SK-N-SH treated with all-trans-retinoic acid at 6 μM for 48 hours (cell line): ENCODE measurements around the gene SCAPER.
"Not testable (repeated sequence)": the region's sequence is repeated elsewhere in the genome, so short reads cannot be mapped to it uniquely, and the experiment has no call there.

Experiments
- ATAC-seq: fragments of 200-7000 bp; cut with Tn5 transposase; 3 replicates; pipeline ENCODE4 v1.9.1; 2020; ENCODE audit warnings: mild to moderate bottlenecking, moderate library complexity
- ARNTL ChIP-seq: fragments of 450-650 bp; formaldehyde crosslinking; IDR thresholded peaks from 2 replicates; pipeline ENCODE4 v1.5.0; 2020; ENCODE audit warnings: low read depth, mild to moderate bottlenecking, moderate library complexity, borderline replicate concordance
- CSDC2 ChIP-seq: fragments of 250-450 bp; sonication (Bioruptor Pico); IDR thresholded peaks from 2 replicates; pipeline ENCODE4 v1.5.0; 2020; ENCODE audit warnings: mild to moderate bottlenecking, moderate library complexity
- ESRRG ChIP-seq: fragments of 250-450 bp; sonication (Bioruptor Pico); IDR thresholded peaks from 2 replicates; pipeline ENCODE4 v1.6.1; 2021; ENCODE audit warnings: mild to moderate bottlenecking
- GLIS3 ChIP-seq: fragments of 250-450 bp; sonication (Bioruptor Pico); IDR thresholded peaks from 2 replicates; pipeline ENCODE4 v1.5.0; 2020; ENCODE audit warnings: mild to moderate bottlenecking, moderate library complexity
- ISL1 ChIP-seq: fragments of 250-450 bp; sonication (Bioruptor Pico); IDR thresholded peaks from 2 replicates; pipeline ENCODE4 v2.1.2; 2022; ENCODE audit warnings: mild to moderate bottlenecking, moderate library complexity
- OSR1 ChIP-seq: fragments of 250-450 bp; sonication (Bioruptor Pico); IDR thresholded peaks from 2 replicates; pipeline ENCODE4 v1.8.0; 2022; ENCODE audit warnings: moderate library complexity, mild to moderate bottlenecking, inconsistent platforms
- PATZ1 ChIP-seq: fragments of 250-450 bp; sonication (Bioruptor Pico); IDR thresholded peaks from 2 replicates; pipeline ENCODE4 v1.8.0; 2020; ENCODE audit warnings: mild to moderate bottlenecking, moderate library complexity, borderline replicate concordance
- POU6F1 ChIP-seq: fragments of 250-450 bp; sonication (Bioruptor Pico); IDR thresholded peaks from 2 replicates; pipeline ENCODE4 v1.8.0; 2021; ENCODE audit warnings: low read depth, mild to moderate bottlenecking, moderate library complexity, borderline replicate concordance
- PPARA ChIP-seq: fragments of 250-450 bp; sonication (Bioruptor Pico); IDR thresholded peaks from 2 replicates; pipeline ENCODE4 v1.5.0; 2020; ENCODE audit warnings: mild to moderate bottlenecking, borderline replicate concordance
- RARB ChIP-seq: fragments of 250-450 bp; sonication (Bioruptor Pico); IDR thresholded peaks from 2 replicates; pipeline ENCODE4 v1.8.0; 2021; ENCODE audit warnings: mild to moderate bottlenecking, moderate library complexity
- SNAI2 ChIP-seq: fragments of 250-450 bp; sonication (Bioruptor Pico); IDR thresholded peaks from 2 replicates; pipeline ENCODE4 v1.5.0; 2020; ENCODE audit warnings: mild to moderate bottlenecking, moderate library complexity
- TCF4 ChIP-seq: fragments of 250-450 bp; sonication (Bioruptor Pico); IDR thresholded peaks from 2 replicates; pipeline ENCODE4 v1.8.0; 2021; ENCODE audit warnings: mild to moderate bottlenecking, moderate library complexity, borderline replicate concordance
- TOX ChIP-seq: fragments of 250-450 bp; sonication (Bioruptor Pico); IDR thresholded peaks from 2 replicates; pipeline ENCODE4 v1.8.0; 2021; ENCODE audit warnings: mild to moderate bottlenecking, moderate library complexity, borderline replicate concordance
- ZC3H10 ChIP-seq: fragments of 250-450 bp; sonication (Bioruptor Pico); IDR thresholded peaks from 2 replicates; pipeline ENCODE4 v1.5.1; 2021; ENCODE audit warnings: mild to moderate bottlenecking, moderate library complexity
- ZFP3 ChIP-seq: fragments of 250-450 bp; sonication (Bioruptor Pico); IDR thresholded peaks from 2 replicates; pipeline ENCODE4 v1.5.0; 2020; ENCODE audit warnings: mild to moderate bottlenecking, moderate library complexity
- ZFP30 ChIP-seq: fragments of 450-650 bp; formaldehyde crosslinking; IDR thresholded peaks from 2 replicates; pipeline ENCODE4 v1.5.0; 2022; ENCODE audit warnings: mild to moderate bottlenecking, moderate library complexity
- ZNF565 ChIP-seq: fragments of 450-650 bp; formaldehyde crosslinking; conservative IDR thresholded peaks from 2 replicates; pipeline ENCODE4 v1.5.0; 2020; ENCODE audit warnings: low read depth, mild to moderate bottlenecking, moderate library complexity
- ZNF70 ChIP-seq: fragments of 450-650 bp; formaldehyde crosslinking; IDR thresholded peaks from 2 replicates; pipeline ENCODE4 v1.5.0; 2020; ENCODE audit warnings: mild to moderate bottlenecking, moderate library complexity
- ZNF8 ChIP-seq: fragments of 450-650 bp; formaldehyde crosslinking; IDR thresholded peaks from 2 replicates; pipeline ENCODE4 v1.5.0; 2020; ENCODE audit warnings: mild to moderate bottlenecking, moderate library complexity
- TF ChIP-seq, protein P1 (sequence below): fragments of 250-450 bp; sonication (Bioruptor Pico); IDR thresholded peaks from 2 replicates; pipeline ENCODE4 v1.5.0; 2020; ENCODE audit warnings: mild to moderate bottlenecking, moderate library complexity

The SCAPER gene

DNA sequence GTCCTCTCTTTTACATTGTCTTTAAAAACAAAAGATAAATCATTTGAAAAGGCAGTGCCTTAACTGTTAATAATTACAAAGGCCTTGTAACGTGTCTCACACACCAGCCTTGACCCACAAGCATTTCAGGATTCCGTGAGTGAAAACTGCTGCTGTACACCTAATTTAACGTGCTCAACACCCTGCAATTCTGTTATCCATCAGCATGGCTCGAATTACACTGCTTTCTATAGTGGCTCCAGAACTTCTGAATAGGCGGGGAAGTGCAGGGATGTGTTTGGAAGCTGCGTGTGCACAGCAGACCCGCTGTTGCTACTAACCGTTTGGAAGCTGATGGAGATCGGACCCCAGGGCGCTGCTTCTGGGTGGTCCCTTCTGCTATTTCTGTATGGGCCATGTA is 584.0 kb downstream of the SCAPER start:
- ATAC-seq: no peak
- no peak for TF ChIP-seq SNAI2 (CRISPR knock-in tag)
- no peak for TF ChIP-seq ZC3H10 (CRISPR knock-in tag)
- no peak for TF ChIP-seq ARNTL (CRISPR knock-in tag)
- no peak for TF ChIP-seq ZFP30 (CRISPR knock-in tag)
- TF ChIP-seq GLIS3 (CRISPR knock-in tag): no peak
- TF ChIP-seq PATZ1 (CRISPR knock-in tag): no peak
- TF ChIP-seq ZNF70 (CRISPR knock-in tag): no peak
- no peak for TF ChIP-seq OSR1 (CRISPR knock-in tag)
- TF ChIP-seq ESRRG (CRISPR knock-in tag): no peak
- TF ChIP-seq ZFP3: no peak
- TF ChIP-seq RARB: no peak
- TF ChIP-seq POU6F1 (CRISPR knock-in tag): no peak
- TF ChIP-seq, protein P1, sequence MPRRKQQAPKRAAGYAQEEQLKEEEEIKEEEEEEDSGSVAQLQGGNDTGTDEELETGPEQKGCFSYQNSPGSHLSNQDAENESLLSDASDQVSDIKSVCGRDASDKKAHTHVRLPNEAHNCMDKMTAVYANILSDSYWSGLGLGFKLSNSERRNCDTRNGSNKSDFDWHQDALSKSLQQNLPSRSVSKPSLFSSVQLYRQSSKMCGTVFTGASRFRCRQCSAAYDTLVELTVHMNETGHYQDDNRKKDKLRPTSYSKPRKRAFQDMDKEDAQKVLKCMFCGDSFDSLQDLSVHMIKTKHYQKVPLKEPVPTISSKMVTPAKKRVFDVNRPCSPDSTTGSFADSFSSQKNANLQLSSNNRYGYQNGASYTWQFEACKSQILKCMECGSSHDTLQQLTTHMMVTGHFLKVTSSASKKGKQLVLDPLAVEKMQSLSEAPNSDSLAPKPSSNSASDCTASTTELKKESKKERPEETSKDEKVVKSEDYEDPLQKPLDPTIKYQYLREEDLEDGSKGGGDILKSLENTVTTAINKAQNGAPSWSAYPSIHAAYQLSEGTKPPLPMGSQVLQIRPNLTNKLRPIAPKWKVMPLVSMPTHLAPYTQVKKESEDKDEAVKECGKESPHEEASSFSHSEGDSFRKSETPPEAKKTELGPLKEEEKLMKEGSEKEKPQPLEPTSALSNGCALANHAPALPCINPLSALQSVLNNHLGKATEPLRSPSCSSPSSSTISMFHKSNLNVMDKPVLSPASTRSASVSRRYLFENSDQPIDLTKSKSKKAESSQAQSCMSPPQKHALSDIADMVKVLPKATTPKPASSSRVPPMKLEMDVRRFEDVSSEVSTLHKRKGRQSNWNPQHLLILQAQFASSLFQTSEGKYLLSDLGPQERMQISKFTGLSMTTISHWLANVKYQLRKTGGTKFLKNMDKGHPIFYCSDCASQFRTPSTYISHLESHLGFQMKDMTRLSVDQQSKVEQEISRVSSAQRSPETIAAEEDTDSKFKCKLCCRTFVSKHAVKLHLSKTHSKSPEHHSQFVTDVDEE (CRISPR knock-in tag): no peak

DNA sequence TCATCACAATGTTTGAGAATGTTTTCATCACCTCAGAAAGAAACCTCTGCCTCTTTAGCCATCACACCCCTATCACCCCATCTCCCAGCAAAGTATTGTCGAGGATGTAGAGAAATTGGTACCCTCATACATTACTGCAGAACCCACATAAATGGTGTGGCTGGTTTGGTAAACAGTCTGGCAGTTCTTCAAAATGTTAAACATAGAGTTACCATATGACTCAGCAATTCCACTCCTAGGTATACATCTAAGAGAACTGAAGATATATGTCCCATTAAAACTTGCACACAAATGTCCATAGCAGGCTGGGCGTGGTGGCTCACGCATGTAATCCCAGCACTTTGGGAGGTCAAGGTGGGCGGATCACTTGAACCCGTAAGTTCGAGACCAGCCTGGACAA is 585.1 kb downstream of the SCAPER start:
- TF ChIP-seq ZNF70 (CRISPR knock-in tag): no peak
- TF ChIP-seq ZC3H10 (CRISPR knock-in tag): no peak
- no peak for TF ChIP-seq POU6F1 (CRISPR knock-in tag)
- no peak for TF ChIP-seq ZNF8 (CRISPR knock-in tag)
- TF ChIP-seq CSDC2 (CRISPR knock-in tag): no peak
- no peak for TF ChIP-seq RARB
- no peak for TF ChIP-seq TOX (CRISPR knock-in tag)
- TF ChIP-seq SNAI2 (CRISPR knock-in tag): no peak
- no peak for TF ChIP-seq ISL1 (CRISPR knock-in tag)
- no peak for TF ChIP-seq OSR1 (CRISPR knock-in tag)
- no peak for ATAC-seq

DNA sequence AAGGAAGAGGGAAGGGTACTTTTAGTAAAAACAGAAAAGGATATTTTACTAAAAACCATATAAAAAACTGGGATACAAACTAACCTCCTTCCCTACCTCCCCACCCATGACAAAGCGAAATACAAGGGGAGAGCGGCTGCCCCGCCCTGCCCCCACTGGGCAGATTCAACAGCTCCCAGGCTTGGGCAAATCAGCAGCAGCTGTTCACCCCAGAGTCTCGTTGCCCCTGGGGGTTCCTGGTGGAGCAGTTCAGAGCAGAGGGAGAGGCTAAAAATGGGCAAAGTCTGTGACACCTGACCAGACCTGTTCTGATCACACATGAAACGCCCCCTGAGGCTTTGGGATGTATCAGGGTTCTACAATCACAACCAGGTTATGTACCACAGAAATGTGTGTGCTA is 591.4 kb downstream of the SCAPER start:
- TF ChIP-seq PPARA (CRISPR knock-in tag): no peak
- TF ChIP-seq OSR1 (CRISPR knock-in tag): no peak
- TF ChIP-seq RARB: no peak
- TF ChIP-seq ZC3H10 (CRISPR knock-in tag): no peak
- no peak for TF ChIP-seq ZFP3
- no peak for TF ChIP-seq ESRRG (CRISPR knock-in tag)
- TF ChIP-seq ZNF565: no peak
- no peak for TF ChIP-seq ZNF70 (CRISPR knock-in tag)
- TF ChIP-seq ISL1 (CRISPR knock-in tag): no peak
- TF ChIP-seq POU6F1 (CRISPR knock-in tag): no peak
- TF ChIP-seq CSDC2 (CRISPR knock-in tag): no peak
- no peak for TF ChIP-seq PATZ1 (CRISPR knock-in tag)
- TF ChIP-seq ZNF8 (CRISPR knock-in tag): no peak
- TF ChIP-seq TCF4 (CRISPR knock-in tag): no peak
- no peak for TF ChIP-seq GLIS3 (CRISPR knock-in tag)
- ATAC-seq: no peak

GRCh38 chr15:76313175-76313567 is 592.0 kb downstream of the SCAPER start:
- not testable (repeated sequence) for ATAC-seq
